Liver (tissue), 3 donors: ENCODE measurements around the gene LPAR3.

Source experiments
- CTCF ChIP-seq: fragments of 150-350 bp; IDR thresholded peaks from 2 replicates; pipeline ENCODE4 v1.5.1; 2017; ENCODE audit warnings: improper control_type of control experiment, low read depth, low read length; ENCODE audit not compliant: missing input control
- REST ChIP-seq: IDR thresholded peaks from 2 replicates; pipeline ENCODE4 v1.6.1; 2016; ENCODE audit warnings: antibody characterized with exemption, mild to moderate bottlenecking
- RXRA ChIP-seq, 2 donors: IDR thresholded peaks; 2 replicates each; pipeline ENCODE4 v1.6.1; 2017 to 2018; ENCODE audit warnings: antibody characterized with exemption in 2 of 2, mild to moderate bottlenecking in 1 of 2
- donor health status: healthy.
- donor health status: healthy.

GRCh38 chr1:84861988-84862644 is 30.9 kb downstream of the LPAR3 start:
- TF ChIP-seq CTCF (no peak), REST (no peak), RXRA (IDR thresholded peaks at IDR 0.05) (peak; percentile 68 to 82)
